Measurements from ENCODE around the gene EBF4.

- TF ChIP-seq CTCF (conservative IDR thresholded peaks at IDR 0.05; ENCODE audit: low read length) (no peak), EZH2phosphoT487 (IDR thresholded peaks at IDR 0.05; ENCODE audit: borderline replicate concordance, low read depth, low read length) (no peak)
Measured at GRCh38 chr20:2795451-2795850, 102.9 kb downstream of the EBF4 start.
